Ureter (tissue), 1 donor: ENCODE data around the gene VPS35. TPM values are rescaled to one million over a fixed set of nuclear protein-coding genes. Genes with fewer than 3 reads are reported as not detected.

Experiments used
- DNase-seq: peaks from one replicate; pipeline ENCODE4 v3.0.0-alpha.2; 2020; ENCODE audit warnings: low spot score
- total RNA-seq: library from RNA; stranded (reverse); gene quantifications from one replicate; pipeline ENCODE4 v1.2.4, GENCODE V29; 2023
- donor health status: DM: yes; HTN: yes; CAD: no.

VPS35 gene
- total RNA-seq, 1 donor from 2014 or later = 118 TPM

DNA sequence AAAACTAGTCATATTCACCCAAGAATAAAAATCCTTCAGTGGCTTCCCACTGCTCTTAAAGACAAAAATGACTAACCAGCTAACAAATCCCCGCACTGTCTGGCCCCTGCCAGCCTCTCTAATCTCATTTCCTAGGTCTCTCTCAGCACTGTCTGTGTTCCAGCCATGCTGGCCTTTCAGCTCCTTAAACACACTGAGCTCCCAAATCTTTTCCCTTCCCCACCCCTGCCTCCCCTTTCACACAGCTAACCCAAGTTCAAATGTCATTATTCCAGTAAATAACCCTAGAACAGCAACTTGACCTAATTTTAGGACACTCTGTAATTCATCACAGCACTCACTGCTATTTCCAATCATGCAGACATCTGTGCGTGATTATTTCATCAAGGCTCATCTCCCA lies 75.6 kb downstream of the VPS35 start:
- DNase-seq = no peak

- DNase-seq = no peak
Observed at GRCh38 chr16:46612121-46612520, 76.9 kb downstream of the VPS35 start.

- DNase-seq = no peak
Observed at GRCh38 chr16:46607529-46607928, 81.4 kb downstream of the VPS35 start.

GRCh38 chr16:46606231-46606630 lies 82.7 kb downstream of the VPS35 start:
- DNase-seq = no peak

Other genes with a start within 250 kb of the VPS35 start
- gene SHCBP1, start 67.8 kb downstream of the VPS35 start, total RNA-seq = 0.99 TPM
- 4.3 TPM for gene ORC6, start 481 bp upstream of the VPS35 start, total RNA-seq
- 0.44 TPM for gene MYLK3, start 59.2 kb upstream of the VPS35 start, total RNA-seq
- gene C16orf87, start 142.0 kb upstream of the VPS35 start, total RNA-seq = 9.4 TPM
- gene GPT2, start 195.2 kb upstream of the VPS35 start, total RNA-seq = 34.2 TPM